Caco-2 (cell line): ENCODE data around the gene GPR161. TPM values are rescaled to one million over a fixed set of nuclear protein-coding genes. Genes with fewer than 3 reads are reported as not detected.
"Not testable (repeated sequence)": the region's sequence is repeated elsewhere in the genome, so short reads cannot be mapped to it uniquely, and the experiment has no call there.

Source experiments
- BruUV-seq: library from RNA; stranded (reverse); fragments of 400-500 nt; replicated peaks from 2 replicates; lab custom pipeline; 2021; lab: Mats Ljungman, UMichigan
- CTCF ChIA-PET: fragments of 300-600 bp; sonication (Branson Sonifier 250); formaldehyde crosslinking; loops from one replicate; lab custom pipeline; 2022; ENCODE audit warnings: antibody characterized with exemption; lab: Charles Lee
- POLR2A ChIA-PET: fragments of 300-600 bp; sonication (Branson Sonifier 250); formaldehyde crosslinking; loops from one replicate; lab custom pipeline; 2022; ENCODE audit warnings: antibody characterized with exemption; lab: Charles Lee
- DNase-seq, 2 experiments: peaks; one replicate each; pipeline versions ENCODE4 v3.0.0 to v3.0.0-alpha.2; 2020 to 2022
- H3K27me3 ChIP-seq: replicated peaks from 2 replicates; pipeline ENCODE4 v1.6.0; 2011; ENCODE audit warnings: low read length; ENCODE audit not compliant: control insufficient read depth, insufficient read depth
- H3K36me3 ChIP-seq: 2 replicates; pipeline ENCODE4 v1.5.1; 2011; ENCODE audit warnings: low read length; ENCODE audit not compliant: control insufficient read depth, insufficient read depth
- H3K4me1 ChIP-seq: fragments of 250-450 bp; sonication (Bioruptor Pico); 2 replicates; pipeline ENCODE4 v1.5.1; 2020; ENCODE audit warnings: mild to moderate bottlenecking
- H3K4me3 ChIP-seq: 2 replicates; pipeline ENCODE4 v1.5.1; 2011; ENCODE audit warnings: low read depth, mild to moderate bottlenecking, control low read depth, low read length
- H3K9me3 ChIP-seq: fragments of 250-450 bp; sonication (Bioruptor Pico); 2 replicates; pipeline ENCODE4 v1.5.1; 2020; ENCODE audit warnings: mild to moderate bottlenecking, moderate library complexity
- H3K27ac Mint-ChIP-seq: one replicate; pipeline ENCODE4 v1.8.0; 2022; ENCODE audit warnings: mixed read lengths; ENCODE audit not compliant: unreplicated experiment
- H3K27me3 Mint-ChIP-seq: one replicate; pipeline ENCODE4 v1.8.0; 2022; ENCODE audit warnings: mixed read lengths; ENCODE audit not compliant: insufficient read depth, unreplicated experiment
- H3K36me3 Mint-ChIP-seq: one replicate; pipeline ENCODE4 v1.8.0; 2022; ENCODE audit warnings: mild to moderate bottlenecking, mixed read lengths; ENCODE audit not compliant: insufficient read depth, unreplicated experiment
- H3K4me1 Mint-ChIP-seq: one replicate; pipeline ENCODE4 v1.8.0; 2022; ENCODE audit warnings: low read depth, mixed read lengths; ENCODE audit not compliant: unreplicated experiment
- H3K4me3 Mint-ChIP-seq: one replicate; pipeline ENCODE4 v1.8.0; 2022; ENCODE audit warnings: mild to moderate bottlenecking, moderate library complexity, mixed read lengths; ENCODE audit not compliant: unreplicated experiment
- H3K9me3 Mint-ChIP-seq: one replicate; pipeline ENCODE4 v1.8.0; 2022; ENCODE audit warnings: mixed read lengths; ENCODE audit not compliant: unreplicated experiment
- CTCF ChIP-seq, 2 experiments: fragments of 200-600 bp in 1 of 2; IDR thresholded peaks; 1 replicate in 1 of 2; 2 replicates in 1 of 2; pipeline versions ENCODE4 v1.5.1 to v1.8.0; 2011 to 2022; ENCODE audit warnings: antibody characterized with exemption in 1 of 2, control low read depth in 1 of 2, inconsistent platforms in 1 of 2, low read depth in 1 of 2, low read length in 1 of 2, mild to moderate bottlenecking in 1 of 2, moderate library complexity in 1 of 2; ENCODE audit not compliant: insufficient read depth in 1 of 2, severe bottlenecking in 1 of 2, unreplicated experiment in 1 of 2
- intact Hi-C: fragments of 100-400 bp; cut with micrococcal nuclease; formaldehyde crosslinking; loops from one replicate; pipeline ENCODE4 v1.10.0; 2022; ENCODE audit not compliant: unreplicated experiment
- total RNA-seq: library from RNA; stranded (reverse); gene quantifications from 2 replicates; pipeline ENCODE4 v1.2.3, GENCODE V29; 2022

The GPR161 gene
- total RNA-seq, 1 experiment from 2014 or later: 38.2 TPM

- no peaks in the 10 kb centered on the region for H3K27me3 ChIP-seq
- H3K4me3 ChIP-seq: no peak overlapping the region
- H3K27me3 Mint-ChIP-seq: no peaks in the 10 kb centered on the region
- no peaks in the 10 kb centered on the region for H3K4me1 ChIP-seq
- intact Hi-C loops: no loop called here
- no peaks in the 10 kb centered on the region for H3K36me3 ChIP-seq
- no peak for TF ChIP-seq CTCF (IDR thresholded peaks at IDR 0.05; ENCODE audit: insufficient read depth in 1 of 2, low read depth in 1 of 2, low read length in 1 of 2, severe bottlenecking in 1 of 2, unreplicated experiment in 1 of 2)
- DNase-seq: no peak
- no peak overlapping the region for H3K4me3 Mint-ChIP-seq
- CTCF ChIA-PET: interaction anchor here (0.7 kb wide), 1 partner anchor 23 kb away, joined by 3 read pairs; no protein-coding TSS in a partner anchor
- peaks cover 34% of the 10 kb centered on the region for H3K9me3 ChIP-seq
- H3K27ac Mint-ChIP-seq: no peak overlapping the region
- no peaks in the 10 kb centered on the region for H3K36me3 Mint-ChIP-seq
- POLR2A ChIA-PET: no interaction called here
- peaks cover 34% of the 10 kb centered on the region for H3K9me3 Mint-ChIP-seq
- peaks cover 6% of the 10 kb centered on the region for H3K4me1 Mint-ChIP-seq
- BruUV-seq: no TSS peak
These were observed 19.2 kb upstream of the GPR161 start for GRCh38 chr1:168155910-168156309.

GRCh38 chr1:168154707-168155106 is 18.0 kb upstream of the GPR161 start:
- H3K36me3 ChIP-seq, DNase-seq, H3K36me3 Mint-ChIP-seq, H3K4me3 Mint-ChIP-seq, H3K4me3 ChIP-seq, POLR2A ChIA-PET, H3K27me3 Mint-ChIP-seq, H3K4me1 ChIP-seq, CTCF ChIA-PET, BruUV-seq, H3K4me1 Mint-ChIP-seq, H3K27me3 ChIP-seq, intact Hi-C loops, H3K27ac Mint-ChIP-seq: not testable (repeated sequence)
- H3K9me3 Mint-ChIP-seq: peaks cover 22% of the 10 kb centered on the region
- peaks cover 23% of the 10 kb centered on the region for H3K9me3 ChIP-seq

GRCh38 chr1:168151935-168152334 is 15.2 kb upstream of the GPR161 start:
- no TSS peak for BruUV-seq
- POLR2A ChIA-PET: interaction anchor here (0.7 kb wide), 1 partner anchor 8 kb away, joined by 3 read pairs; no protein-coding TSS in a partner anchor
- Mint-ChIP-seq H3K4me1 (peaks cover 14% of the 10 kb centered on the region), H3K4me3 (no peak overlapping the region), H3K36me3 (peaks cover 2% of the 10 kb centered on the region), H3K27ac (no peak overlapping the region), H3K9me3 (no peaks in the 10 kb centered on the region), H3K27me3 (no peaks in the 10 kb centered on the region)
- no peak for TF ChIP-seq CTCF (IDR thresholded peaks at IDR 0.05; ENCODE audit: insufficient read depth in 1 of 2, low read depth in 1 of 2, low read length in 1 of 2, severe bottlenecking in 1 of 2, unreplicated experiment in 1 of 2)
- no peaks in the 10 kb centered on the region for H3K27me3 ChIP-seq
- CTCF ChIA-PET: no interaction called here
- no peaks in the 10 kb centered on the region for H3K36me3 ChIP-seq
- no peak overlapping the region for H3K4me3 ChIP-seq
- no peaks in the 10 kb centered on the region for H3K9me3 ChIP-seq
- no peak for DNase-seq
- H3K4me1 ChIP-seq: peaks cover 6% of the 10 kb centered on the region
- intact Hi-C loops: no loop called here

- Mint-ChIP-seq H3K36me3 (peaks cover 14% of the 10 kb centered on the region), H3K4me1 (peaks cover 26% of the 10 kb centered on the region), H3K27ac (no peak overlapping the region), H3K9me3 (no peaks in the 10 kb centered on the region), H3K27me3 (no peaks in the 10 kb centered on the region), H3K4me3 (no peak overlapping the region)
- ChIA-PET CTCF (no interaction called here), POLR2A (no interaction called here)
- no peaks in the 10 kb centered on the region for H3K36me3 ChIP-seq
- no peaks in the 10 kb centered on the region for H3K9me3 ChIP-seq
- intact Hi-C loops: no loop called here
- no peak overlapping the region for H3K4me3 ChIP-seq
- H3K27me3 ChIP-seq: no peaks in the 10 kb centered on the region
- BruUV-seq: no TSS peak
- no peak for TF ChIP-seq CTCF (IDR thresholded peaks at IDR 0.05; ENCODE audit: insufficient read depth in 1 of 2, low read depth in 1 of 2, low read length in 1 of 2, severe bottlenecking in 1 of 2, unreplicated experiment in 1 of 2)
- DNase-seq: no peak
- peaks cover 12% of the 10 kb centered on the region for H3K4me1 ChIP-seq
These were observed 13.6 kb upstream of the GPR161 start for GRCh38 chr1:168150283-168150682.
